ENCODE measurements around the gene FTO. TPM values are rescaled to one million over a fixed set of nuclear protein-coding genes. Genes with fewer than 3 reads are reported as not detected.

Gene FTO
- total RNA-seq, 4 donors from 2014 or later, result 70.9 to 89.7 (median 86.8) TPM

GRCh38 chr16:53865494-53865863, 161.5 kb downstream of the FTO start:
- DNase-seq (ENCODE audit: low spot score), result no peak
- TF ChIP-seq CTCF (IDR thresholded peaks at IDR 0.05), result no peak
- no peak for ATAC-seq (ENCODE audit: low FRiP score)

GRCh38 chr16:53866520-53866919, 162.6 kb downstream of the FTO start:
- no peak for DNase-seq (ENCODE audit: low spot score)
- no peak for TF ChIP-seq CTCF (IDR thresholded peaks at IDR 0.05)
- ATAC-seq (ENCODE audit: low FRiP score), result no peak

- TF ChIP-seq CTCF (IDR thresholded peaks at IDR 0.05), result no peak
- ATAC-seq (ENCODE audit: low FRiP score) (no peak), DNase-seq (ENCODE audit: low spot score) (no peak)
Observed at GRCh38 chr16:53870831-53871230, 166.9 kb downstream of the FTO start.

GRCh38 chr16:53872248-53873221, 168.6 kb downstream of the FTO start:
- TF ChIP-seq CTCF (IDR thresholded peaks at IDR 0.05), result no peak
- DNase-seq (ENCODE audit: low spot score), result no peak
- no peak for ATAC-seq (ENCODE audit: low FRiP score)

GRCh38 chr16:53876811-53877210, 172.9 kb downstream of the FTO start:
- no peak for ATAC-seq (ENCODE audit: low FRiP score)
- no peak for DNase-seq (ENCODE audit: low spot score)
- no peak for TF ChIP-seq CTCF (IDR thresholded peaks at IDR 0.05)

GRCh38 chr16:53878216-53878615, 174.3 kb downstream of the FTO start:
- ATAC-seq (ENCODE audit: low FRiP score) (no peak), DNase-seq (ENCODE audit: low spot score) (no peak)
- TF ChIP-seq CTCF (IDR thresholded peaks at IDR 0.05), result no peak

- TF ChIP-seq CTCF (IDR thresholded peaks at IDR 0.05), result no peak
- ATAC-seq (ENCODE audit: low FRiP score), result no peak
- no peak for DNase-seq (ENCODE audit: low spot score)
Observed at GRCh38 chr16:53881371-53881770, 177.4 kb downstream of the FTO start.

All from omental fat pad (tissue), 4 donors.